ENCODE measurements around the gene TMEM9B. TPM values are rescaled to one million over a fixed set of nuclear protein-coding genes. Genes with fewer than 3 reads are reported as not detected.

Gene TMEM9B
- total and polyA plus RNA-seq, 2 donors (not counting 1 experiment from before 2014, with no cell fraction given), result 51.0 to 61.6 TPM

DNA sequence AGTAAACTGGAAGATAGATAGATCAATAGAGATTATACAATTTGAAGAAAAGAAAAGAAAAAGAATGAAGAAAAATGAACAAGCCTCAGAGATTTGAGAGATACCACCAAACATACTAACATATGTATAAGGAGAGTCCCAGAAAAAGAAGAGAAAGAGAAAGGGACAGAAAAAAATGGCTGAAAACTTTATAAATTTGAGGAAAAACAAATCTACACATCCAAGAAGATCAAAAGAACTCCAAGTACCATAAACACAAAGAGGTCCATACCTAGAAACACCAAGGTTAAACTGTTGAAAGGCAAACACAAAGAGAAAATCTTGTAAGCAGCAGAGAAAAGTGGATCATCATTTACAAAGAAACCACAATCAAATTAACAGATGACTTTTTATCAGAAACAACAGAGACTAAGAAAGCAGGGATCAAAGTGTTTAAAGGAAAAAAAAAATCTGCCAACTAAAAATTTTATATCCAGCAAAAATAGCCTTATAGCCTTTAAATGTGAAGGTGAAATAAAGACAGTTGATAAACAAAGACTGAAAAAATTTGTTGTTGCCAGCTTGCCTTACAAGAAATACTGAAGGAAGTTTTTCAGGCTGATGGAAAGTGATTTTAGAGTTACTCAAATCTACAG, 65.0 kb downstream of the TMEM9B start:
- Histone ChIP-seq H3K27me3 (ENCODE audit: control insufficient read depth, insufficient read depth, low read length) (no peaks in the 10 kb centered on the region), H3K9me3 (ENCODE audit: control insufficient read depth, insufficient read depth, low read depth, low read length) (no peaks in the 10 kb centered on the region), H3K9ac (ENCODE audit: insufficient read depth, low read length) (no peak overlapping the region), H3K4me1 (ENCODE audit: control insufficient read depth, extremely low read depth, insufficient read depth, low read length) (no peaks in the 10 kb centered on the region), H3K79me2 (ENCODE audit: control insufficient read depth, insufficient read depth, low read length) (no peaks in the 10 kb centered on the region), H4K20me1 (ENCODE audit: control insufficient read depth, extremely low read depth, insufficient read depth, low read length) (no peaks in the 10 kb centered on the region), H3K4me2 (ENCODE audit: extremely low read depth, insufficient read depth, low read length) (no peak overlapping the region), H3K36me3 (ENCODE audit: control insufficient read depth, insufficient read depth, low read length) (no peaks in the 10 kb centered on the region), H2AFZ (ENCODE audit: low read length) (no peak overlapping the region), H3K27ac (ENCODE audit: insufficient read depth, low read length) (no peak overlapping the region), H3K4me3 (replicated peaks in 1 of 4; ENCODE audit: control extremely low read depth in 1 of 4, insufficient read depth in 1 of 4, low read depth in 3 of 4, low read length in 4 of 4) (no peak overlapping the region)
- TF ChIP-seq EZH2 (IDR thresholded peaks at IDR 0.05; ENCODE audit: low read length, missing control alignments), result no peak
- TF ChIP-seq, protein P1, sequence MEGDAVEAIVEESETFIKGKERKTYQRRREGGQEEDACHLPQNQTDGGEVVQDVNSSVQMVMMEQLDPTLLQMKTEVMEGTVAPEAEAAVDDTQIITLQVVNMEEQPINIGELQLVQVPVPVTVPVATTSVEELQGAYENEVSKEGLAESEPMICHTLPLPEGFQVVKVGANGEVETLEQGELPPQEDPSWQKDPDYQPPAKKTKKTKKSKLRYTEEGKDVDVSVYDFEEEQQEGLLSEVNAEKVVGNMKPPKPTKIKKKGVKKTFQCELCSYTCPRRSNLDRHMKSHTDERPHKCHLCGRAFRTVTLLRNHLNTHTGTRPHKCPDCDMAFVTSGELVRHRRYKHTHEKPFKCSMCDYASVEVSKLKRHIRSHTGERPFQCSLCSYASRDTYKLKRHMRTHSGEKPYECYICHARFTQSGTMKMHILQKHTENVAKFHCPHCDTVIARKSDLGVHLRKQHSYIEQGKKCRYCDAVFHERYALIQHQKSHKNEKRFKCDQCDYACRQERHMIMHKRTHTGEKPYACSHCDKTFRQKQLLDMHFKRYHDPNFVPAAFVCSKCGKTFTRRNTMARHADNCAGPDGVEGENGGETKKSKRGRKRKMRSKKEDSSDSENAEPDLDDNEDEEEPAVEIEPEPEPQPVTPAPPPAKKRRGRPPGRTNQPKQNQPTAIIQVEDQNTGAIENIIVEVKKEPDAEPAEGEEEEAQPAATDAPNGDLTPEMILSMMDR (conservative IDR thresholded peaks at IDR 0.05 in 1 of 2, IDR thresholded peaks at IDR 0.05 in 1 of 2; ENCODE audit: low read depth in 1 of 2, low read length in 2 of 2), result no peak
- no peak for DNase-seq (ENCODE audit: low read depth in 2 of 2)

Other genes with a start within 250 kb of the TMEM9B start
- gene AKIP1, start 53.3 kb downstream of the TMEM9B start, total RNA-seq, result 35.4 and 63.7 TPM in 2 replicates
- 42.2 and 50.8 TPM in 2 replicates for gene AKIP1, start 53.3 kb downstream of the TMEM9B start, polyA plus RNA-seq
- not detected in 2 replicates for gene C11orf16, start 31.5 kb downstream of the TMEM9B start, total RNA-seq
- gene C11orf16, start 31.5 kb downstream of the TMEM9B start, polyA plus RNA-seq, result not detected in 2 replicates
- not detected in 2 replicates for gene ASCL3, start 21.4 kb downstream of the TMEM9B start, total RNA-seq
- not detected in 2 replicates for gene ASCL3, start 21.4 kb downstream of the TMEM9B start, polyA plus RNA-seq
- gene NRIP3, start 39.6 kb upstream of the TMEM9B start, total RNA-seq, result 4.1 and 8.8 TPM in 2 replicates
- 11.7 and 13.9 TPM in 2 replicates for gene NRIP3, start 39.6 kb upstream of the TMEM9B start, polyA plus RNA-seq
- 1.8 TPM in 2 replicates for gene SCUBE2, start 127.2 kb upstream of the TMEM9B start, total RNA-seq
- gene SCUBE2, start 127.2 kb upstream of the TMEM9B start, polyA plus RNA-seq, result 0.61 and 1.1 TPM in 2 replicates

Measured in fibroblast of lung (primary cell).